GM23248 (cell line): ENCODE results near the gene RPH3AL.

Source experiments
- EZH2 ChIP-seq: fragments of 200-600 bp; sonication (generic); IDR thresholded peaks from 2 replicates; pipeline ENCODE4 v1.6.1; 2018; ENCODE audit warnings: antibody characterized with exemption, mild to moderate bottlenecking; ENCODE audit not compliant: insufficient read depth, poor library complexity, severe bottlenecking
- EZH2phosphoT487 ChIP-seq: fragments of 200-600 bp; sonication (generic); IDR thresholded peaks from 2 replicates; pipeline ENCODE4 v1.6.1; 2018; ENCODE audit warnings: antibody characterized with exemption, moderate library complexity, mild to moderate bottlenecking, low read depth; ENCODE audit not compliant: insufficient read depth

DNA sequence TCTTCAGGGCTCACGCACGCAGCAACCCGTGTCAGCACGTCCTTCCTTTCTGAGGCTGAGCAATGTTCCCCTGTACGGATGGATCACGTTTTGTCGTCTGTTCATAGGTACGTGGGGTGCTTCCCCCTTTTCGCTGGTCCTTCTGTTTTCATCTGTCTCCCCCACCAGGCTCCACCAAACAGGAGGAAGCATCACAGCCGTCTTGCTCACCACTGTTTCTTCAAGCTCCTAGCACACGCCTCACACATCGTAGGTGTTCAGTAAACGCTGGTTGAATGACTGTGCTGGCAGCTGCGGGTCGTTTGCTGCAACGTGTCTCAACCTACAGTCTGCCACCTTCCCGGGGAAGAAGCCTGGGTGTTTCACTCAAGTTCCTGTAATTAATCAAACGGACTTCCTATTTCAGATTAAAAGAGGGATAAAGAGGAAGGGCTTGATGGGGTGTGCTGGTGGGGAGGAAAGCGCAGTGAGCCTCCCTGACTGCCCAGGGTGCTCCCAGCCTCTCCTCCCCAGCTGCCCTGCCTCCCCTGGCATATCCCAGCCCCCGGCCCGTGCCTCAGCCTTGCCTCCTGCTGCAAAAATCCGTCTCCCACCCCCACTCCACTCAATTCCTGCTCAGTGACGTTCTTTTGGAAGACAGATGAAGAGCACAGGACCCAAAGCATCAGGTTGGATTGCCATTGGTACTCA is 94.4 kb downstream of the RPH3AL start:
- TF ChIP-seq EZH2 (no peak), EZH2phosphoT487 (no peak)
